Small intestine (tissue), 7 donors: ENCODE measurements around the gene DRICH1. TPM values are rescaled to one million over a fixed set of nuclear protein-coding genes. Genes with fewer than 3 reads are reported as not detected.
"Not testable (repeated sequence)": the region's sequence is repeated elsewhere in the genome, so short reads cannot be mapped to it uniquely, and the experiment has no call there.

Experiments
- DNase-seq, 2 donors: peaks; one replicate each; pipeline versions ENCODE4 v3.0.0 to v3.0.0-alpha.2; 2013
- FAIRE-seq: peaks from 2 replicates; lab custom pipeline; 2012; peaks lifted over from hg19 to GRCh38; lab: Jason Lieb, UNC
- H3K27ac ChIP-seq, 3 donors: one replicate each; pipeline ENCODE4 v1.5.1; 2013; ENCODE audit warnings: low read length in 2 of 3, mild to moderate bottlenecking in 2 of 3, control low read depth in 1 of 3, inconsistent platforms in 1 of 3, low read depth in 1 of 3, moderate library complexity in 1 of 3
- H3K27me3 ChIP-seq, 3 donors: one replicate each; pipeline ENCODE4 v1.6.1; 2013; ENCODE audit warnings: low read length in 3 of 3, inconsistent platforms in 1 of 3; ENCODE audit not compliant: control insufficient read depth in 3 of 3, insufficient read depth in 3 of 3
- H3K36me3 ChIP-seq, 3 donors: one replicate each; pipeline ENCODE4 v1.6.1; 2013; ENCODE audit warnings: low read length in 3 of 3, inconsistent platforms in 1 of 3, low read depth in 1 of 3, mild to moderate bottlenecking in 1 of 3, moderate library complexity in 1 of 3; ENCODE audit not compliant: control insufficient read depth in 3 of 3, insufficient read depth in 2 of 3
- H3K4me1 ChIP-seq, 3 donors: one replicate each; pipeline ENCODE4 v1.6.1; 2013; ENCODE audit warnings: low read length in 2 of 3, inconsistent platforms in 1 of 3, low read depth in 1 of 3, mild to moderate bottlenecking in 1 of 3, moderate library complexity in 1 of 3; ENCODE audit not compliant: control insufficient read depth in 3 of 3, insufficient read depth in 2 of 3
- H3K4me3 ChIP-seq, 3 donors: one replicate each; pipeline ENCODE4 v1.5.1; 2013; ENCODE audit warnings: low read length in 3 of 3, control low read depth in 1 of 3, inconsistent platforms in 1 of 3, low read depth in 1 of 3, mild to moderate bottlenecking in 1 of 3, moderate library complexity in 1 of 3
- H3K9me3 ChIP-seq, 2 donors: one replicate each; pipeline ENCODE4 v1.6.1; 2013; ENCODE audit warnings: low read depth in 1 of 2, low read length in 1 of 2; ENCODE audit not compliant: control insufficient read depth in 2 of 2, insufficient read depth in 1 of 2
- WGBS, 3 donors: extraction: QIAGEN DNeasy Blood & Tissue Kit; methylation state at CpG; one replicate each; pipeline ENCODE4 v1.1.7; 2013; 5-methylcytosine and 5-hydroxymethylcytosine counted together
- polyA plus RNA-seq, 4 donors: library from polyadenylated mRNA; stranded (reverse) in 3 of 4; unstranded in 1 of 4; fragments of 200-250 nt in 3 of 4; fragments of 120-200 nt in 1 of 4; gene quantifications; one replicate each; pipeline versions ENCODE4 v1.2.1 to v1.2.3, GENCODE V29; 2013
- donor health status: healthy with polysubstance abuse.
- donor health status: control.
- donor health status: control.
- donor health status: Bipolar disorder and iron deficiency.
- donor health status: healthy.

DRICH1 gene
- polyA plus RNA-seq, 4 donors, result 0.30 to 1.8 (median 0.97) TPM

DNA sequence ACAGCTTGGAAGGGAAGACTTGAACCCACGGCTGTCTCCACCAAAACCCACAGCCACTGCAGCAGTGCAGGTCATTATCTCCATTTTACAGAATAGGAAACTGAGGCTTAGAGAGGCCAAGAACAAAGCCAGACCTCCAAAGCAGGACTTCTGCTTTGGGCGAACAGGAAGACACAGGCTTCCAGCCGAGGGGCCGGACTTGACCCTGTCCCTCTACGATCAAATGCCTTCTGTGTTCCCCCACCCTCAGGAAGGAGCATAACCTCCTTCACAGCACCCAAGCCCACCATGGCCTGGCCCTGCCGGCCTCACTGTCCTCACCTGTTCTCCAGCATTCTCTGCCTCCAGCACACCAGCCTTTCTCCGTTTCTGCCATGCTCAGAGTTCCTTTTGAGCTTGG is 67.8 kb downstream of the DRICH1 start:
- FAIRE-seq (no peak), DNase-seq (no peak)
- 82 to 86% (median 84%) methylated on average over 7 of the region's 7 CpGs for WGBS, 3 donors
- no peaks in the 10 kb centered on the region for H3K9me3 ChIP-seq
- H3K4me3 ChIP-seq, result no peak overlapping the region
- H3K4me1 ChIP-seq, result peaks cover 0 to 5% (median 0%) of the 10 kb centered on the region in 3 donors
- no peaks in the 10 kb centered on the region for H3K36me3 ChIP-seq
- H3K27me3 ChIP-seq, result peaks cover 4 to 10% (median 6%) of the 10 kb centered on the region in 3 donors
- H3K27ac ChIP-seq, result no peak overlapping the region

DNA sequence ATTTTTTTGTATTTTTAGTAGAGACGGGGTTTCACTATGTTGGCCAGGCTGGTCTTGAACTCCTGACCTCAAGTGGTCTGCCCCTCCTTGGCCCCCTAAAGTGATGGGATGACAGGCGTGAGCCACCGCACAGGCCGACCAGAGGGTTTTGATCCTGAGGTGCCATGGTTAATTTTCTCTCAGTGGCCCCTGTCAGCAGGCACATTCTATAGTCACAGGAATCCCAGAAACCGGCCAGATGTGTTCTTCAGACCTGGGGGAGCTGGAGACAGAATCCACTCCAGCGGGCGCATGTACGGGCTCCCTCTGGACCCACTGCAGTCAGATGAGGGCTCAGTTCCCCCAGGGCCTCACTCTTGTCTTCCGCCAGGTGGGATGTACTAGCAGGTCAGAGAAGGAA is 69.0 kb downstream of the DRICH1 start:
- Histone ChIP-seq H3K4me3 (no peak overlapping the region), H3K4me1 (peaks cover 0 to 5% (median 0%) of the 10 kb centered on the region in 3 donors), H3K36me3 (no peaks in the 10 kb centered on the region), H3K27ac (no peak overlapping the region), H3K9me3 (no peaks in the 10 kb centered on the region), H3K27me3 (peaks cover 4 to 10% (median 6%) of the 10 kb centered on the region in 3 donors)
- no peak for FAIRE-seq
- WGBS, 3 donors, result 90 to 93% (median 92%) methylated on average over 9 of the region's 9 CpGs
- DNase-seq, result no peak

DNA sequence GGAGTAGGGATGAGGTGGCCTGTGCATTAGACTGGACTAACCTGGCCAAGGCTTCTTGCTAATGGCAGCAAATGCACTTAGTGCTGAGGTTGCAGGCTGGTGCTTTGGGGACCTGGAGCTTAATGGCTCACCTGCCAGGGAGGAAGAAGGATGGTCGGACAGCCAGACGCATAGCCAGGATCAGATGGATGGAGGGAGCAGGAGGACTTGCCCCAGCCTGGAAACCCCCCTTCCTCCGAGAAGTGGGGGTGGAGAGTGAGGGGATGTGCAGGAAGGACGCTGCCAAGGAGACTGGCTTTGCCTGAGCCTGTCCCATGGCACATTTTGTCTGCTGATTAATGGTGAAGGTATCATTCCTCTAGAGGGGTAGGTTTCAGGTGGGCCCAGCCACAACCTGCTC is 69.9 kb downstream of the DRICH1 start:
- no peaks in the 10 kb centered on the region for H3K36me3 ChIP-seq
- no peak overlapping the region for H3K4me3 ChIP-seq
- no peaks in the 10 kb centered on the region for H3K9me3 ChIP-seq
- H3K27me3 ChIP-seq, result peaks cover 4 to 7% (median 6%) of the 10 kb centered on the region in 3 donors
- 79 to 85% (median 83%) methylated on average over 4 of the region's 4 CpGs for WGBS, 3 donors
- DNase-seq (no peak), FAIRE-seq (no peak)
- peaks cover 0 to 5% (median 0%) of the 10 kb centered on the region in 3 donors for H3K4me1 ChIP-seq
- no peak overlapping the region for H3K27ac ChIP-seq

DNA sequence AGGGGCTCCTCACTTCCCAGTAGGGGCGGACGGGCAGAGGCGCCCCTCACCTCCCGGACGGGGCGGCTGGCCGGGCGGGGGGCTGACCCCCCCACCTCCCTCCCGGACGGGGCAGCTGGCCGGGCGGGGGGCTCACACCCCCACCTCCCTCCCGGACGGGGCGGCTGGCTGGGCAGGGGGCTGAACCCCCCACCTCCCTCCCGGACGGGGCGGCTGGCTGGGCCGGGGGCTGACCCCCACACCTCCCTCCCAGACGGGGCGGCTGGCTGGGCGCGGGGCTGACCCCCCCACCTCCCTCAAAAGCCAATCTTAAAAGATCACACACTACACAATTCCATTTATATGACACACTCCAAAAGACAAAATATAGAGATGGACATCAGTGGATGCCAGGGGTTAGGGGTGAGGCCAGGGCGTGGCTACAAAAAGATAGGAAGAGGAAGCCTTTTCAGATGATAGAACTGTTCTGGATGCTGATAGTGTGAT is 71.1 kb downstream of the DRICH1 start:
- H3K4me3 ChIP-seq, H3K4me1 ChIP-seq, FAIRE-seq, H3K36me3 ChIP-seq, H3K27me3 ChIP-seq, DNase-seq, H3K9me3 ChIP-seq, H3K27ac ChIP-seq: not testable (repeated sequence)
- 77 to 87% (median 78%) methylated on average over 12 to 24 of the region's 24 CpGs for WGBS, 3 donors

DNA sequence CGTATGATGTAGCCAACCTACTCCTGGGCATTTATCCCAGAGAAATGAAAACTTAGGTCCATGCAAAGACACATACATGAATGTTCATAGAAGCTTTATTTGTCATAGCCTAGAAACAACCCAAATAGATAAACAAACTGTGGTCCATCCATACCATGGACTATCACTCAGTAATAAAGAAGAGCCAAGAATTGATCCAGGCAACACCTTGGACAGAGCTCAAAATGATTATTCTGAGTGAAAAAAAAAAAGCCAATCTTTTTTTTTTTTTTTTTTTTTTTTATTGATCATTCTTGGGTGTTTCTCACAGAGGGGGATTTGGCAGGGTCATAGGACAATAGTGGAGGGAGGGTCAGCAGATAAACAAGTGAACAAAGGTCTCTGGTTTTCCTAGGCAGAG is 71.9 kb downstream of the DRICH1 start:
- not testable (repeated sequence) for H3K27me3 ChIP-seq, H3K27ac ChIP-seq, H3K4me1 ChIP-seq, DNase-seq, H3K4me3 ChIP-seq, FAIRE-seq, H3K9me3 ChIP-seq, H3K36me3 ChIP-seq
- WGBS, 3 donors, result 41 to 52% (median 45%) methylated on average over 1 of the region's 1 CpG

Other genes starting within 250 kb of the DRICH1 start
- gene IGLL1, start 52.0 kb downstream of the DRICH1 start, polyA plus RNA-seq, result 1 to 10 TPM in 1 of 4 donors, not detected in 3; 1.3 TPM
- gene RGL4, start 58.7 kb upstream of the DRICH1 start, polyA plus RNA-seq, result 1 to 10 TPM in 2 of 4 donors, under 1 TPM in 2; 0.60 to 3.8 (median 0.91) TPM
- 1 to 10 TPM in 1 of 4 donors, under 1 TPM in 2, not detected in 1; 0.27 to 3.7 (median 0.98) TPM for gene ZNF70, start 118.8 kb upstream of the DRICH1 start, polyA plus RNA-seq
- 1 to 10 TPM in 1 of 4 donors, under 1 TPM in 1, not detected in 2; 0.95 to 6.2 TPM for gene VPREB3, start 122.1 kb upstream of the DRICH1 start, polyA plus RNA-seq
- gene C22orf15, start 130.7 kb upstream of the DRICH1 start, polyA plus RNA-seq, result under 1 TPM in 2 of 4 donors, not detected in 2; 0.07 to 0.16 TPM
- 100 to 1,000 TPM in 3 of 4 donors, 10 to 100 TPM in 1; 53.5 to 544 (median 282) TPM for gene CHCHD10, start 135.7 kb upstream of the DRICH1 start, polyA plus RNA-seq
- gene MMP11, start 140.5 kb upstream of the DRICH1 start, polyA plus RNA-seq, result 10 to 100 TPM in 1 of 4 donors, 1 to 10 TPM in 2, not detected in 1; 1.1 to 16.8 (median 1.7) TPM
- gene SMARCB1, start 154.6 kb upstream of the DRICH1 start, polyA plus RNA-seq, result 10 to 100 TPM; 29.3 to 87.6 (median 55.2) TPM
- 10 to 100 TPM in 2 of 4 donors, 1 to 10 TPM in 2; 2.0 to 33.0 (median 14.1) TPM for gene DERL3, start 206.7 kb upstream of the DRICH1 start, polyA plus RNA-seq
- 10 to 100 TPM in 1 of 4 donors, 1 to 10 TPM in 3; 3.6 to 17.8 (median 6.0) TPM for gene SLC2A11, start 225.6 kb upstream of the DRICH1 start, polyA plus RNA-seq